Stimulated activated CD4-positive, alpha-beta T cell treated with anti-CD3 and anti-CD28 coated beads, Interleukin-2, amount 100 ng/mL, for 4 hours (primary cell): ENCODE data around the gene RIN3.
"Not testable (repeated sequence)": the region's sequence is repeated elsewhere in the genome, so short reads cannot be mapped to it uniquely, and the experiment has no call there.

Source experiments
- DNase-seq: peaks from one replicate; pipeline ENCODE4 v3.0.0-alpha.2; 2020; ENCODE audit warnings: low read depth

RIN3 gene

GRCh38 chr14:92673601-92674150 lies 160.1 kb downstream of the RIN3 start:
- no peak for DNase-seq

- no peak for DNase-seq
These were observed 161.8 kb downstream of the RIN3 start for GRCh38 chr14:92675421-92675820.

- DNase-seq: no peak
These were observed 162.4 kb downstream of the RIN3 start for GRCh38 chr14:92675976-92676375.

- DNase-seq: no peak
These were observed 163.0 kb downstream of the RIN3 start for GRCh38 chr14:92676403-92677086.

- DNase-seq: no peak
These were observed 163.6 kb downstream of the RIN3 start for GRCh38 chr14:92677087-92677668.

GRCh38 chr14:92677955-92678354 lies 164.4 kb downstream of the RIN3 start:
- no peak for DNase-seq

- no peak for DNase-seq
These were observed 165.2 kb downstream of the RIN3 start for GRCh38 chr14:92678766-92679165.

- no peak for DNase-seq
These were observed 165.7 kb downstream of the RIN3 start for GRCh38 chr14:92679246-92679645.

- not testable (repeated sequence) for DNase-seq
These were observed 166.7 kb downstream of the RIN3 start for GRCh38 chr14:92680330-92680729.

- peak; percentile 53 for DNase-seq
These were observed 167.4 kb downstream of the RIN3 start for GRCh38 chr14:92680781-92681650.

GRCh38 chr14:92683041-92683440 lies 169.5 kb downstream of the RIN3 start:
- no peak for DNase-seq

- no peak for DNase-seq
These were observed 171.4 kb downstream of the RIN3 start for GRCh38 chr14:92684801-92685560.

GRCh38 chr14:92685784-92686355 lies 172.3 kb downstream of the RIN3 start:
- DNase-seq: no peak

GRCh38 chr14:92686411-92686899 lies 172.9 kb downstream of the RIN3 start:
- no peak for DNase-seq

GRCh38 chr14:92686900-92687427 lies 173.4 kb downstream of the RIN3 start:
- DNase-seq: peak; percentile 26

- no peak for DNase-seq
These were observed 174.3 kb downstream of the RIN3 start for GRCh38 chr14:92687681-92688433.

GRCh38 chr14:92688434-92689375 lies 175.1 kb downstream of the RIN3 start:
- no peak for DNase-seq

- DNase-seq: no peak
These were observed 176.8 kb downstream of the RIN3 start for GRCh38 chr14:92690171-92691011.
